NCI-H526 (cell line): Measurements from ENCODE around the gene TGM2.

Source experiments
- DNase-seq, 2 experiments: peaks; one replicate each; lab custom pipeline; 2025; lab: John Stamatoyannopoulos, UW

The TGM2 gene

GRCh38 chr20:38131588-38132121 lies 33.4 kb downstream of the TGM2 start:
- no peak for DNase-seq

GRCh38 chr20:38130687-38131587 lies 34.1 kb downstream of the TGM2 start:
- no peak for DNase-seq

GRCh38 chr20:38129893-38130609 lies 35.0 kb downstream of the TGM2 start:
- no peak for DNase-seq

GRCh38 chr20:38129248-38129865 lies 35.7 kb downstream of the TGM2 start:
- no peak for DNase-seq

- DNase-seq = no peak
These were observed 36.4 kb downstream of the TGM2 start for GRCh38 chr20:38128691-38129090.

GRCh38 chr20:38127920-38128528 lies 37.0 kb downstream of the TGM2 start:
- no peak for DNase-seq

- no peak for DNase-seq
These were observed 38.0 kb downstream of the TGM2 start for GRCh38 chr20:38126932-38127621.

GRCh38 chr20:38126146-38126921 lies 38.7 kb downstream of the TGM2 start:
- no peak for DNase-seq

GRCh38 chr20:38125157-38126056 lies 39.7 kb downstream of the TGM2 start:
- DNase-seq = no peak

GRCh38 chr20:38123021-38123587 lies 42.0 kb downstream of the TGM2 start:
- no peak for DNase-seq

- no peak for DNase-seq
These were observed 43.3 kb downstream of the TGM2 start for GRCh38 chr20:38121741-38122140.

GRCh38 chr20:38120625-38120988 lies 44.5 kb downstream of the TGM2 start:
- DNase-seq = no peak

- no peak for DNase-seq
These were observed 45.6 kb downstream of the TGM2 start for GRCh38 chr20:38119446-38119845.

- no peak for DNase-seq
These were observed 47.4 kb downstream of the TGM2 start for GRCh38 chr20:38117635-38118034.

GRCh38 chr20:38117205-38117604 lies 47.9 kb downstream of the TGM2 start:
- DNase-seq = no peak

- DNase-seq = no peak
These were observed 48.5 kb downstream of the TGM2 start for GRCh38 chr20:38116409-38117165.

GRCh38 chr20:38115896-38116295 lies 49.2 kb downstream of the TGM2 start:
- DNase-seq = no peak

- DNase-seq = peak in 1 of 2 experiments; percentile 16
These were observed 49.9 kb downstream of the TGM2 start for GRCh38 chr20:38115205-38115604.
